Measurements from ENCODE around the gene TUBB2A. TPM values are rescaled to one million over a fixed set of nuclear protein-coding genes. Genes with fewer than 3 reads are reported as not detected.

Gene TUBB2A
- total and polyA plus RNA-seq, 10 of the 15 experiments (the other 5 are each of a cell fraction or from before 2014, with no cell fraction given), result 2.2 to 49.5 (median 31.3) TPM

DNA sequence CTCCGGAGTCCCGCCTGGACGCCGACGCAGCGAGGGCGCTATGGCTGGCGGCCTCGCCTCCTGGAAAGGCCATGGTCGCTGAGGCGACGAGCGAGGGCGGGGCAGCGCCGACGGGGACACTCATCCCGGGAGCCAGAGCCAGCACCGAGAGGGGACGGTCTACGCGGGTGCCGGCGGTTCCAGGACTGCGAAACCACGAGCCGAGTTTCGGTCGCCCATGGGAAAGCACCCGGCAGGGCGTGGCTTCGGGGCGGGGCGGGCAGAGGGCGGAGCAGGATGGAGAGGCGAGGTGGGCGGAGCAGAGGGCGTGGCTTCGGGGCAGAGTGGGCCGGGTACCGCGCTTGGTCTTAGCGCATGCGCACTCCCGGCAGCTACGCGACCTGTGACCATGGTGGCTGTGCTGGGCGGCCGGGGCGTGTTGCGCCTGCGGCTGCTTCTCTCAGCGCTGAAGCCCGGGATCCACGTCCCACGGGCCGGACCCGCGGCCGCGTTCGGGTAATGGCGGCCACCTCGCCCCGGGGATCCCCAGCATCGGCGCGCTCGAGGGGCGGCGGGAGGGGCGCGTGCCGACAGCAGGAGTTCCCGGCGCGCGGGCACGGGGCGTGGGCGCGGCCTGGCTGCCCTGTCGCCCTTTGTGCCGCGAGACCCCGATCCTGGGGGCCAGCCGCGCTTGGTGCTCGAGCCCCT, 38.8 kb downstream of the TUBB2A start, which contains the start of gene BPHL:
Gene BPHL (plus strand): TSS at position 359 of the 687 bp plus-strand sequence. CDS start 30 bp downstream, at position 389.
- CTCF ChIA-PET, result interaction anchor here (1.1 kb wide), 1 partner anchor 141 kb away, joined by 3 read pairs; no protein-coding TSS in a partner anchor
- DNase-seq (ENCODE audit: low read depth, low spot score) (peak; percentile 75), ATAC-seq (peak; percentile 97), FAIRE-seq (peak; percentile 91)
- no peaks in the 10 kb centered on the region for H4K20me1 ChIP-seq (ENCODE audit: control insufficient read depth, insufficient read depth)
- no peaks in the 10 kb centered on the region for H3K79me2 ChIP-seq (ENCODE audit: control insufficient read depth, insufficient read depth, low read length)
- WGBS (ENCODE audit: insufficient coverage, insufficient replicate concordance, low lambda C conversion rate, missing lambda C conversion rate), result 2% methylated on average over 87 of the region's 89 CpGs
- H3K4me1 ChIP-seq (ENCODE audit: control insufficient read depth, insufficient read depth, low read length), result peaks cover 6% of the 10 kb centered on the region; the same call in 1 of the 2 replicates
- no peaks in the 10 kb centered on the region for H3K9me3 ChIP-seq (replicated peaks; ENCODE audit: control insufficient read depth, insufficient read depth, low read length)
- peak within 1 kb of the TSS; percentile 87 for H3K4me3 ChIP-seq
- peak within 1 kb of the TSS; percentile 98 for H2AFZ ChIP-seq (ENCODE audit: control insufficient read depth, low read depth, low read length)
- peaks cover 0 to 3% of the 10 kb centered on the region in 2 experiments; a peak in 2 of 4 replicates for H3K36me3 ChIP-seq (ENCODE audit: control insufficient read depth in 2 of 2, insufficient read depth in 2 of 2, low read length in 1 of 2)
- H3K4me2 ChIP-seq (ENCODE audit: control insufficient read depth, insufficient read depth), result peak within 1 kb of the TSS; percentile 75
- peak within 1 kb of the TSS; percentile 42 for H3K9ac ChIP-seq (ENCODE audit: control insufficient read depth, insufficient read depth, low read length)
- no peaks in the 10 kb centered on the region for H3K27me3 ChIP-seq (replicated peaks in 1 of 2; ENCODE audit: control insufficient read depth in 2 of 2, insufficient read depth in 2 of 2, low read length in 1 of 2)
- RAD21 ChIA-PET (ENCODE audit: unreplicated experiment), result no interaction called here
- SMC1A ChIA-PET (ENCODE audit: uncharacterized antibody, unreplicated experiment), result interaction anchor here (1.0 kb wide), 1 partner anchor 119 kb away, joined by 4 read pairs; the partner anchor contains the start of gene NQO2
- in situ Hi-C loops (cut with MboI), result no loop called here
- H3K27ac ChIP-seq (ENCODE audit: control insufficient read depth, insufficient read depth), result peak within 1 kb of the TSS; percentile 86
- POLR2A ChIA-PET, result interaction anchor here (0.6 kb wide), 2 partner anchors 9 to 74 kb away, joined by 3 to 8 read pairs; no protein-coding TSS in a partner anchor
- intact Hi-C loops (cut with micrococcal nuclease; ENCODE audit: unreplicated experiment), result loop anchor here (2.0 kb wide), 1 partner anchor 50 kb away; the partner anchor contains the start of gene RIPK1
- BruUV-seq (replicated peaks), result no TSS peak
- TF ChIP-seq TARDBP (IDR thresholded peaks at IDR 0.05; ENCODE audit: borderline replicate concordance) (no peak), POLR2AphosphoS5 (IDR thresholded peaks at IDR 0.05; ENCODE audit: low read length) (peak; percentile 67), IRF5 (IDR thresholded peaks at IDR 0.05; ENCODE audit: borderline replicate concordance) (no peak), CHD1 (IDR thresholded peaks at IDR 0.05; ENCODE audit: low read depth, low read length) (no peak), SMAD5 (IDR thresholded peaks at IDR 0.05; ENCODE audit: low read depth) (0 out of 2 replicates have a peak, but pooled peaks have one; percentile 20), NFYA (IDR thresholded peaks at IDR 0.05; ENCODE audit: borderline replicate concordance, low read depth, low read length) (no peak), ATF7 (IDR thresholded peaks at IDR 0.05; ENCODE audit: low read depth) (no peak), BMI1 (IDR thresholded peaks at IDR 0.05; ENCODE audit: borderline replicate concordance) (no peak), FOXK2 (IDR thresholded peaks at IDR 0.05) (no peak), SPI1 (IDR thresholded peaks at IDR 0.05; ENCODE audit: borderline replicate concordance, insufficient read depth, low read depth, low read length) (no peak), MYB (IDR thresholded peaks at IDR 0.05; ENCODE audit: borderline replicate concordance, low read depth, low read length) (no peak), PAX5 (IDR thresholded peaks at IDR 0.05; ENCODE audit: borderline replicate concordance, low read depth, low read length) (no peak; the same call in 1 of the 2 replicates), KDM1A (IDR thresholded peaks at IDR 0.05; ENCODE audit: borderline replicate concordance) (no peak), MAX (IDR thresholded peaks at IDR 0.05; ENCODE audit: low read depth, low read length) (peak; percentile 12; the same call in 1 of the 2 replicates), ZNF217 (IDR thresholded peaks at IDR 0.05) (peak; percentile 81; the same call in 1 of the 2 replicates), GATAD2B (conservative IDR thresholded peaks at IDR 0.05; ENCODE audit: low read depth) (peak; percentile 91), BCL11A (IDR thresholded peaks at IDR 0.05; ENCODE audit: low read depth, low read length) (no peak), RELB (IDR thresholded peaks at IDR 0.05; ENCODE audit: low read depth) (peak; percentile 78), RAD21 (IDR thresholded peaks at IDR 0.05; ENCODE audit: insufficient read depth, low read depth, low read length) (no peak), ETV6 (conservative IDR thresholded peaks at IDR 0.05 in 1 of 2, IDR thresholded peaks at IDR 0.05 in 1 of 2; ENCODE audit: borderline replicate concordance in 1 of 2, low read depth in 1 of 2) (no peak), PAX8 (IDR thresholded peaks at IDR 0.05) (no peak), CHD4 (IDR thresholded peaks at IDR 0.05) (no peak), SUPT20H (IDR thresholded peaks at IDR 0.05; ENCODE audit: borderline replicate concordance, control insufficient read depth, low read depth, low read length) (no peak)

Measured in GM12878 (cell line).